D341Med (cell line): ENCODE measurements around the gene NOM1.
A peak's percentile ranks its signal among the peaks of the same experiment; 100 is the strongest.
"Not testable (repeated sequence)": the region's sequence is repeated elsewhere in the genome, so short reads cannot be mapped to it uniquely, and the experiment has no call there.

Experiments
- DNase-seq: peaks from one replicate; pipeline ENCODE4 v3.0.0; 2012; ENCODE audit warnings: low spot score

NOM1 gene

GRCh38 chr7:156949541-156950380 lies at the start of gene NOM1:
NOM1 (plus strand) TSS chr7:156949712; CDS start chr7:156949738, 26 bp downstream.
- DNase-seq, result peak; percentile 99

GRCh38 chr7:156900093-156900492 lies 49.4 kb upstream of the NOM1 start:
- not testable (repeated sequence) for DNase-seq

- DNase-seq, result peak; percentile 4
Measured at GRCh38 chr7:156903232-156903909, 46.1 kb upstream of the NOM1 start.

- DNase-seq, result no peak
Measured at GRCh38 chr7:156906200-156906649, 43.3 kb upstream of the NOM1 start.

- no peak for DNase-seq
Measured at GRCh38 chr7:156907656-156908055, 41.9 kb upstream of the NOM1 start.

- DNase-seq, result not testable (repeated sequence)
Measured at GRCh38 chr7:156909574-156910252, 39.8 kb upstream of the NOM1 start.

GRCh38 chr7:156918635-156919034 lies 30.9 kb upstream of the NOM1 start:
- DNase-seq, result no peak

GRCh38 chr7:156919132-156919713 lies 30.3 kb upstream of the NOM1 start:
- peak; percentile 27 for DNase-seq

- peak; percentile 11 for DNase-seq
Measured at GRCh38 chr7:156920076-156920475, 29.4 kb upstream of the NOM1 start.

GRCh38 chr7:156920487-156921373 lies 28.8 kb upstream of the NOM1 start:
- DNase-seq, result not testable (repeated sequence)

GRCh38 chr7:156922304-156922703 lies 27.2 kb upstream of the NOM1 start:
- DNase-seq, result not testable (repeated sequence)

- DNase-seq, result peak; percentile 16
Measured at GRCh38 chr7:156925821-156926220, 23.7 kb upstream of the NOM1 start.

GRCh38 chr7:156927571-156928405 lies 21.7 kb upstream of the NOM1 start:
- DNase-seq, result no peak

- no peak for DNase-seq
Measured at GRCh38 chr7:156928406-156928747, 21.1 kb upstream of the NOM1 start.

GRCh38 chr7:156929789-156930539 lies 19.5 kb upstream of the NOM1 start:
- no peak for DNase-seq

- no peak for DNase-seq
Measured at GRCh38 chr7:156932006-156932405, 17.5 kb upstream of the NOM1 start.

GRCh38 chr7:156935250-156935649 lies 14.3 kb upstream of the NOM1 start:
- DNase-seq, result no peak

GRCh38 chr7:156936766-156937165 lies 12.7 kb upstream of the NOM1 start:
- DNase-seq, result not testable (repeated sequence)

- DNase-seq, result no peak
Measured at GRCh38 chr7:156940421-156941122, 8.9 kb upstream of the NOM1 start.
